Lower leg skin (tissue), 4 donors: ENCODE measurements around the gene CPSF3. TPM values are rescaled to one million over a fixed set of nuclear protein-coding genes. Genes with fewer than 3 reads are reported as not detected.

Experiments
- DNase-seq, 2 donors: peaks; one replicate each; pipeline ENCODE4 v3.0.0-alpha.2; 2019; ENCODE audit warnings: low spot score in 2 of 2
- H3K4me3 ChIP-seq: fragments of 200-600 bp; sonication (generic); 2 replicates; pipeline ENCODE4 v1.5.1; 2017; ENCODE audit warnings: mild to moderate bottlenecking, low read depth; ENCODE audit not compliant: poor library complexity, severe bottlenecking
- POLR2A ChIP-seq, 2 donors: fragments of 450-650 bp; IDR thresholded peaks; one replicate each; pipeline ENCODE4 v1.6.1; 2016 to 2017; ENCODE audit warnings: antibody characterized with exemption in 2 of 2, mild to moderate bottlenecking in 1 of 2, moderate library complexity in 1 of 2
- WGBS, 2 donors: methylation state at CpG; one replicate each; pipeline ENCODE4 v1.1.5; 2018; 5-methylcytosine and 5-hydroxymethylcytosine counted together
- intact Hi-C: fragments of 100-400 bp; cut with DNase I; formaldehyde crosslinking; loops from one replicate; pipeline ENCODE4 v1.15.0; 2023; ENCODE audit warnings: low total_unique reads
- total RNA-seq, 4 donors: library from RNA; depleted of rRNA; stranded (reverse); fragments of >200 nt; gene quantifications; one replicate each; pipeline ENCODE4 v1.1.0, GENCODE V29; 2016
- TF ChIP-seq, protein P1 (sequence below), 3 donors: fragments of 450-650 bp; IDR thresholded peaks; one replicate each; pipeline ENCODE4 v1.5.1; 2016; ENCODE audit warnings: antibody characterized with exemption in 3 of 3, mild to moderate bottlenecking in 3 of 3, moderate library complexity in 2 of 3

Gene CPSF3
- total RNA-seq, 4 donors from 2014 or later: 23.0 to 34.1 (median 26.2) TPM

DNA sequence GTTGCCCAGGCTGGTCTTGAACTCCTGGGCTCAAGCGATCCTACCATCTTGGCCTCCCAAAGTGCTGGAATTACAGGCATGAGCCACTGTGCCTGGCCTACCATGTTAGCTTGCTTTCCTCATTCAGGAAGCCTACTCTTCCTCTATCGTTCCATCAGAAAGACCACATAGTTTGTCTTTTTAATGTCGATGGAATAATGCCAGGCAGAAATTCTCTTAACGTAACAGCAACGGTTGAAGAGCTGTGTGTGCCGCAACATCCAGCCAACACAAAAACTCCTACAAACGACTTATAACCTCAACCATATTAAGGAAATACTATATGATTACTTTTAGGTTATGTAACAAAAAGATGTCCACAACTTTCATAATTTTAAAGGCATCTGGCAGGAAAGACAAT, 10.7 kb upstream of the CPSF3 start:
- WGBS, 2 donors: 81 to 84% methylated on average over 7 of the region's 7 CpGs
- DNase-seq: no peak
- TF ChIP-seq POLR2A (IDR thresholded peaks at IDR 0.05): no peak
- TF ChIP-seq, protein P1, sequence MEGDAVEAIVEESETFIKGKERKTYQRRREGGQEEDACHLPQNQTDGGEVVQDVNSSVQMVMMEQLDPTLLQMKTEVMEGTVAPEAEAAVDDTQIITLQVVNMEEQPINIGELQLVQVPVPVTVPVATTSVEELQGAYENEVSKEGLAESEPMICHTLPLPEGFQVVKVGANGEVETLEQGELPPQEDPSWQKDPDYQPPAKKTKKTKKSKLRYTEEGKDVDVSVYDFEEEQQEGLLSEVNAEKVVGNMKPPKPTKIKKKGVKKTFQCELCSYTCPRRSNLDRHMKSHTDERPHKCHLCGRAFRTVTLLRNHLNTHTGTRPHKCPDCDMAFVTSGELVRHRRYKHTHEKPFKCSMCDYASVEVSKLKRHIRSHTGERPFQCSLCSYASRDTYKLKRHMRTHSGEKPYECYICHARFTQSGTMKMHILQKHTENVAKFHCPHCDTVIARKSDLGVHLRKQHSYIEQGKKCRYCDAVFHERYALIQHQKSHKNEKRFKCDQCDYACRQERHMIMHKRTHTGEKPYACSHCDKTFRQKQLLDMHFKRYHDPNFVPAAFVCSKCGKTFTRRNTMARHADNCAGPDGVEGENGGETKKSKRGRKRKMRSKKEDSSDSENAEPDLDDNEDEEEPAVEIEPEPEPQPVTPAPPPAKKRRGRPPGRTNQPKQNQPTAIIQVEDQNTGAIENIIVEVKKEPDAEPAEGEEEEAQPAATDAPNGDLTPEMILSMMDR (IDR thresholded peaks at IDR 0.05): no peak
- intact Hi-C loops: no loop called here
- no peak overlapping the region for H3K4me3 ChIP-seq

DNA sequence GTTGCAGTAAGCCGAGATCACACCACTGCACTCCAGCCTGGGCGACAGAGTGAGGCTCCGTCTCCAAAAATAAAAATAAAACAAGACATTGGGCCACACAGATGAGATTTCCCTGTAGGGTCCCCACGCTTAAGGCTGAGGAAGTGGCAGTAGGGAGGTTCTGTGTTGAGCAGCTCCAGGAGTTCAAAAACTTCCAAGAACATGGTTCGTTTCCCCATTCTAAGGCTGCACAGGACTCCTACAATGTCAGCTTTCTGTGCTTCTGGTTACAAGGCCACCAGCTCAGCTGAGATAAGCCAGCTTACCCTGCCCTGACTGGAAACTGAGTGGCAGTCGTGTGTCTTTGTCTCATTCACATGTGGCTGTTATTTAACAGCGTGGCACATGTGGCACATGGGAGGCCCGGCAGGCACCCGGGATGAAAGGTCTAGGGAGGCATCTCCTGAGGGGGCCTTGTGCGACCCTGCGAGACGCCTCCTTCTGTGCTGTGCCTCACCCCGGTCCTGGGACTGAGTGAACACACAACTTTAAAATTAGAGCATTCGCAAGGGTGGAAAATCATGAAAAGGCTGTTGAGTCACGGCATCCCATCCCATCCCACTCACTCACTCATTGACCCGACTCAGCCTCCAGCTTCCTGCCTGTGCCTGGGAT, 7.8 kb upstream of the CPSF3 start:
- H3K4me3 ChIP-seq: no peak overlapping the region
- WGBS, 2 donors: 82 to 86% methylated on average over 16 of the region's 16 CpGs
- peak in 1 of 2 donors; percentile 74 for DNase-seq
- TF ChIP-seq, protein P1 (IDR thresholded peaks at IDR 0.05): no peak
- no peak for TF ChIP-seq POLR2A (IDR thresholded peaks at IDR 0.05)
- intact Hi-C loops: no loop called here

DNA sequence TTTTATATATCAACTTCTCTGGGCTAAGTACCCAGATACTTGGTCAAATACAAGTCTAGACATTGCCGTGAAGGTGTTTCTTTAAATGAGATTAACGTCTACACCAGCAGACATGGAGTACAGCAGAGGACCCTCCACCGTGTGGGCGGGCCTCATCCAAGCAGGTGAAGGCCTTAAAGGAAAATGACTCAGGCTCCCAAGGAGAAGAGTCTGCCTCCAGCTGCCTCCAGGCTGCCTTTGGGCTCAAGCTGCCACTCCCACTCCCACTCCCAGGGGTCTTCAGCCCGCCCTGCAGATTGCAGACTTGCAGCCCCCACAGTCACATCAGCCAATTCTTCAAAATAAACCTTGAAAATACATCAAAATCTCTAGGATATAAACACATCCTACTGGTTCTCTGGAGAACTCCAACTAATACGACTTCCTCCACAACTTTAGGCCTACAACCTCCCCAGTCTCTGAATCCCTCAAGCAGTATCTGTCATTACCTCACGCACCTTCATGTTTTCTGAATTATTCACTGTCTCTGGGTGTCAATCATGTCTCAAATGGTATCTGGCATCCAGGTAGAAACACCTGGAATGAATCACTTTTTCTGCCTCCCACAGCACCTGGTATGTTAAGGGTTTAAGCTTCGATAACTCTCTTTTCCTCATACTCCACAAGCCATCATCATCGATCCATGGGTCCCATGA, 7.0 kb upstream of the CPSF3 start:
- TF ChIP-seq, protein P1 (IDR thresholded peaks at IDR 0.05): no peak
- TF ChIP-seq POLR2A (IDR thresholded peaks at IDR 0.05): no peak
- H3K4me3 ChIP-seq: no peak overlapping the region
- DNase-seq: peak in 1 of 2 donors; percentile 40
- 81 to 83% methylated on average over 9 of the region's 9 CpGs for WGBS, 2 donors
- intact Hi-C loops: no loop called here

DNA sequence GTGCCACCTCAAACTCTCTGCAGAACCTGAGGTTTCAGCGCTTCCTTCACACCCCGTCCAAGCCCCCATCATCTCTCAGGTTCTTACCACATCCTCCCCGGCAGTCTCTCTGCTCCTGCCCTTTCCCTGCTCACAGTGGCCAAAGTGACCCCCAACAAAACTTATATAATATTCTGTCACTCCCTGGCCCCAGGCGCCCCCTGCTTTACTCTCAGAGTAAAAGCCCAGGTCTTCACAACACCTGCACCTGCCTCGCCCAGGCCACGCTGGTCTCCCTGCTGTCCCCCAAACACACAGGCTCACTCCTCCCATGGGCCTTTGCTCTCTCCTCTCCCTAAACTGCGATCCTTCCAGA, 6.5 kb upstream of the CPSF3 start:
- intact Hi-C loops: no loop called here
- DNase-seq: peak in 1 of 2 donors; percentile 82
- H3K4me3 ChIP-seq: no peak overlapping the region
- WGBS, 2 donors: 94 to 97% methylated on average over 7 of the region's 7 CpGs
- no peak for TF ChIP-seq POLR2A (IDR thresholded peaks at IDR 0.05)
- TF ChIP-seq, protein P1 (IDR thresholded peaks at IDR 0.05): no peak

DNA sequence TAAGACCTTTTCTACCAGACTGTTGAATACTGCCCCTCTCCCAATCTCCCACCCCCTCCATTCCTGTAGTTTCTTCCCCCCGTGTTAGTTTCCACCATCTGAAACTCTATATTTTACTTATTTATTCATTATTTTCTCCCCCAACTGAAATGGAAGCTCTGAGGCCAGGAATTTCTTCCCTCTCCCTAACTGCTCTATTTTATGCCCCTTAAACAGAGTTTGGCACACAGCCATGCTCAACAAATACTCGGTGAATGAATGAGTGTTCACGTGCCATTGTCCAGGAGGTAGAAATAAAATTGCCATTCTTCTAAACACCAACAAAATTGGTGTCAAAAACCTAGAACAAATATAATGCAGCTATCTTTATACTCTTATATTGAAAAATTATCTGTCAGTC, 5.7 kb upstream of the CPSF3 start:
- DNase-seq: no peak
- no peak overlapping the region for H3K4me3 ChIP-seq
- WGBS, 2 donors: 84 to 86% methylated on average over 3 of the region's 3 CpGs
- no peak for TF ChIP-seq POLR2A (IDR thresholded peaks at IDR 0.05)
- TF ChIP-seq, protein P1 (IDR thresholded peaks at IDR 0.05): no peak
- intact Hi-C loops: no loop called here
